D721Med (cell line): ENCODE data around the gene LZTFL1.
"Not testable (repeated sequence)": the region's sequence is repeated elsewhere in the genome, so short reads cannot be mapped to it uniquely, and the experiment has no call there.

Source experiments
- DNase-seq: peaks from one replicate; pipeline ENCODE4 v3.0.0; 2011; ENCODE audit warnings: low spot score; ENCODE audit not compliant: insufficient read length
- FAIRE-seq: peaks from 2 replicates; lab custom pipeline; 2011; peaks lifted over from hg19 to GRCh38; lab: Jason Lieb, UNC
- CTCF ChIP-seq: IDR thresholded peaks from 2 replicates; pipeline ENCODE4 v1.5.1; 2012; ENCODE audit warnings: mild to moderate bottlenecking, control low read depth; ENCODE audit not compliant: insufficient read depth; ENCODE audit errors: missing control alignments

LZTFL1 gene

DNA sequence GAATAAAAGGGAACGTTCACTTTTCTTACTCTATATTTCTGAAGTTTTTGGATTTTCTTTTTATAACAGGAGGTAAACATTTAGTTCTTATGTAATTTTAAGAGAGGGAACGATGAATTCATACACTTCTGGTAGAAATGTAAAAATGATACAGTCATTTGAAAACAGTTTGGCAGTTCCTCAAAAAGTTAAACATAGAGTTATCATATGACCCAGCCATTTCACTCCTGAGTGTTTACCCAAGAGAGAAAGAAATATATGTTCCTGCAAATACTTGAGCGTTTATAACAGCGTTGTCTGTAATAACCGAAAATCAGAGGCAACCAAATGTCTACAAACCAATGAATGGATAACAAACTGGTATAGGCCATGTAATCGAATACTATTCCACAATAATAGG, 23.6 kb upstream of the LZTFL1 start:
- DNase-seq (no peak), FAIRE-seq (no peak)
- TF ChIP-seq CTCF, result no peak

- no peak for FAIRE-seq
- TF ChIP-seq CTCF, result no peak
- DNase-seq, result no peak
Measured at GRCh38 chr3:45864760-45865519, 23.0 kb upstream of the LZTFL1 start.

- no peak for FAIRE-seq
- DNase-seq, result no peak
- TF ChIP-seq CTCF, result no peak
Measured at GRCh38 chr3:45861043-45861719, 19.3 kb upstream of the LZTFL1 start.

- DNase-seq, result no peak
- TF ChIP-seq CTCF, result no peak
- no peak for FAIRE-seq
Measured at GRCh38 chr3:45860481-45860880, 18.6 kb upstream of the LZTFL1 start.

DNA sequence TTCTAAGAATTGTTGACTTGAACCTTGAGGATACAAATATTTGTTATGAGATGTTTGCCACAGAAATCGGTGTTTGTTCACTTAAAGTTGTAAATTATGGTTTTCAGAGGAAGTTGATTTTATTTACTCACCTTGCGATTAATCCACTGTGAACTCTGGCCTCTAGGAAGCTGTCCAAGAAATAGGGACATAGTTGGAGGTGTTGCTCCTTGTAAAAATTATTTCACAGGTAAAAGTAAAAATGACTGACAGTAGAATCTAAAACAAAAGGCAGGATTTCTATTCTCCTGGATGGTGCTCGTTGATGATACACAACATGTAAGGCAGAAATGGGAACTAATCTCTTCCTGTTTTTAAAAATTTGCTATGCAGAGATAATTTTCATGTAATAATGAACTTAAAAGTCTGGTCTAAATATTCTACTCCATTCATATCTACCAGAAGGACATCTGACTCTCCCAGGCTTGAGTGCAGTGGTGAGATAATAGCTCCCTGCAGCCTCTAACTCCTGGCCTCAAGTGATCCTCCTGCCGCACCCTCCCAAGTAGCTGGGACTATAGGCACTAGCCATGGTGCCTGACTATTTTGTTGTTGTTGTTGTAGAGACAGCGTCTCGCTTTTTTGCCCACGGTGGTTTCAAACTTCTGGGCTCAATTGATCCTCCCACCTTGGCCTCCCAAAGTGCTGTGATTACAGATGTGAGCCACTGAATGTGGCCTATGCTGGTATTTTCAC, 17.1 kb upstream of the LZTFL1 start:
- TF ChIP-seq CTCF, result no peak
- no peak for DNase-seq
- no peak for FAIRE-seq

DNA sequence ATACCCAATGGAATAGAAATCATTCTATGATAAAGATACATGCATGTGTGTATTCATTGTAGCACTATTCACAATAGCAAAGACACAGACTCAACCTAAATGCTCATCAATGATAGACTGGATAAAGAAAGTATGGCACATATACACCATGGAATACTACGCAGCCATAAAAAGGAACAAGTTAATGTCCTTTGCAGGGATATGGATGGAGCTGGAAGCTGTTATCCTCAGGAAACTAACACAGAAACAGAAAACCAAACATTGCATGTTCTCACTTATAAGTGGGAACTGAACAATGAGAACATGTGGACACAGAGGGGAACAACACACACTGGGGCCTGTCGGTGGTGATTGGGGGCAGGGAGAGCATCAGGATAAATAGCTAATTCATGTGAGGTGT, 15.1 kb upstream of the LZTFL1 start:
- FAIRE-seq, result not testable (repeated sequence)

GRCh38 chr3:45856323-45856722, 14.4 kb upstream of the LZTFL1 start:
- not testable (repeated sequence) for DNase-seq, FAIRE-seq

More for the DNA sequence above, 15.1 kb upstream of the LZTFL1 start:
- DNase-seq, result not testable (repeated sequence)

GRCh38 chr3:45852828-45853227, 10.9 kb upstream of the LZTFL1 start:
- DNase-seq (no peak), FAIRE-seq (no peak)
- TF ChIP-seq CTCF, result no peak
